GM21526 (cell line): ENCODE measurements around the gene TBC1D3E.
"Not testable (repeated sequence)": the region's sequence is repeated elsewhere in the genome, so short reads cannot be mapped to it uniquely, and the experiment has no call there.

Experiments
- ATAC-seq: cut with Tn5 transposase; IDR thresholded peaks from one replicate; pipeline ENCODE4 v1.9.1; 2021; ENCODE audit warnings: moderate library complexity; ENCODE audit not compliant: unreplicated experiment, low FRiP score

Gene TBC1D3E

GRCh38 chr17:38127651-38128050 lies at the start of gene TBC1D3E:
TBC1D3E (plus strand) TSS chr17:38127951; CDS start chr17:38129496, 1,545 bp downstream.
- not testable (repeated sequence) for ATAC-seq

GRCh38 chr17:38087344-38087743 lies 40.4 kb upstream of the TBC1D3E start:
- ATAC-seq = not testable (repeated sequence)

- not testable (repeated sequence) for ATAC-seq
Measured at GRCh38 chr17:38088120-38088519, 39.6 kb upstream of the TBC1D3E start.

- ATAC-seq = not testable (repeated sequence)
Measured at GRCh38 chr17:38094059-38094694, 33.6 kb upstream of the TBC1D3E start.

GRCh38 chr17:38099262-38099661 lies 28.5 kb upstream of the TBC1D3E start:
- ATAC-seq = not testable (repeated sequence)

- not testable (repeated sequence) for ATAC-seq
Measured at GRCh38 chr17:38119829-38120228, 7.9 kb upstream of the TBC1D3E start.

- not testable (repeated sequence) for ATAC-seq
Measured at GRCh38 chr17:38134860-38135259, 7.1 kb downstream of the TBC1D3E start.
